ENCODE data around the gene TIMM23.
"Not testable (repeated sequence)": the region's sequence is repeated elsewhere in the genome, so short reads cannot be mapped to it uniquely, and the experiment has no call there.

TIMM23 gene

GRCh38 chr10:45972106-45972812, at the start of gene TIMM23:
Gene TIMM23, plus strand, starts transcription at chr10:45972489. Its CDS starts 136 bp downstream, at chr10:45972625.
- H3K27ac ChIP-seq, result peak within 1 kb of the TSS; percentile 70
- TF ChIP-seq ZFX (IDR thresholded peaks at IDR 0.05), result peak; percentile 31; the same call in 1 of the 2 replicates

- H3K27ac ChIP-seq, result not testable (repeated sequence)
Observed at GRCh38 chr10:45926790-45927189, 45.5 kb upstream of the TIMM23 start.

GRCh38 chr10:45931305-45931704, 41.0 kb upstream of the TIMM23 start:
- H3K27ac ChIP-seq, result not testable (repeated sequence)

GRCh38 chr10:45934788-45935187, 37.5 kb upstream of the TIMM23 start:
- H3K27ac ChIP-seq, result not testable (repeated sequence)

- not testable (repeated sequence) for H3K27ac ChIP-seq
Observed at GRCh38 chr10:45939176-45939697, 33.1 kb upstream of the TIMM23 start.

DNA sequence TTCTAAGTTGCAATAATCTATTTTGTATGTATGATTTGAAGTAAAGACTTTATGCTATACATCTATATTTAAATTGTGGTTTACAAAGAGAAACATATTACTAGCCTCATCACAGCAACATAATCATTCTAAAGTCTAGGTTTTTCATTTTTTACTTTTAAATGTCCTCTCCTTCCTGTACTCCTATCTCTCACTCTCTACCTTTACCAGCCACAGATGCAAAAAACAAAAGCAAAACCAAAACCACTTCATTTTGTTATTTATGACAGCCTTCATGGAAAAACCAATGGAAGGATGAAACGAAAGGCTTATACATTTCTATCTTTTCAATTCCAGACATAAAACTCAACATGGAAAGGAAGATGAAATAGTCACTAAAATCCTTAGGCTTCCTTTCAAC, 31.1 kb upstream of the TIMM23 start:
- H3K27ac ChIP-seq, result not testable (repeated sequence)

DNA sequence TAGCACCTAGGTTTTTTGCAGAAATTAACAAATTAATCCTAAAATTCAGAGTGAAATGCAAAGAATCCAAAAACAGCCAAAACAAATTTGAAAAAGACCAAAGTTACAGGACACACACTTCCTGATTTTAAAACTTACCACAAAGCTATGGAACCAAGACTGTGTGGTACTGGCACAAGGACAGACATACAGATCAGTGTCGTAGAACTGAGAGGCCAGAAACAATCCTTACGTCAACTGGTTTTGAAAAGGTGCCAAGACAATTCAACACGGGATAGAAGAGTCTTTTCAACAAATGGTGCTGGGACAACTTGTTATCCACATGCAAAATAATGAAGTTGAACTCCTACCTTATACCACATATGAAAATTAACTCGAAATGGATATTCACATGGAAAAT, 26.8 kb upstream of the TIMM23 start:
- not testable (repeated sequence) for H3K27ac ChIP-seq

GRCh38 chr10:45947363-45947762, 24.9 kb upstream of the TIMM23 start:
- TF ChIP-seq, protein P1, sequence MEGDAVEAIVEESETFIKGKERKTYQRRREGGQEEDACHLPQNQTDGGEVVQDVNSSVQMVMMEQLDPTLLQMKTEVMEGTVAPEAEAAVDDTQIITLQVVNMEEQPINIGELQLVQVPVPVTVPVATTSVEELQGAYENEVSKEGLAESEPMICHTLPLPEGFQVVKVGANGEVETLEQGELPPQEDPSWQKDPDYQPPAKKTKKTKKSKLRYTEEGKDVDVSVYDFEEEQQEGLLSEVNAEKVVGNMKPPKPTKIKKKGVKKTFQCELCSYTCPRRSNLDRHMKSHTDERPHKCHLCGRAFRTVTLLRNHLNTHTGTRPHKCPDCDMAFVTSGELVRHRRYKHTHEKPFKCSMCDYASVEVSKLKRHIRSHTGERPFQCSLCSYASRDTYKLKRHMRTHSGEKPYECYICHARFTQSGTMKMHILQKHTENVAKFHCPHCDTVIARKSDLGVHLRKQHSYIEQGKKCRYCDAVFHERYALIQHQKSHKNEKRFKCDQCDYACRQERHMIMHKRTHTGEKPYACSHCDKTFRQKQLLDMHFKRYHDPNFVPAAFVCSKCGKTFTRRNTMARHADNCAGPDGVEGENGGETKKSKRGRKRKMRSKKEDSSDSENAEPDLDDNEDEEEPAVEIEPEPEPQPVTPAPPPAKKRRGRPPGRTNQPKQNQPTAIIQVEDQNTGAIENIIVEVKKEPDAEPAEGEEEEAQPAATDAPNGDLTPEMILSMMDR (conservative IDR thresholded peaks at IDR 0.05), result peak; percentile 25
- not testable (repeated sequence) for H3K27ac ChIP-seq

GRCh38 chr10:45948801-45949200, 23.5 kb upstream of the TIMM23 start:
- not testable (repeated sequence) for H3K27ac ChIP-seq

DNA sequence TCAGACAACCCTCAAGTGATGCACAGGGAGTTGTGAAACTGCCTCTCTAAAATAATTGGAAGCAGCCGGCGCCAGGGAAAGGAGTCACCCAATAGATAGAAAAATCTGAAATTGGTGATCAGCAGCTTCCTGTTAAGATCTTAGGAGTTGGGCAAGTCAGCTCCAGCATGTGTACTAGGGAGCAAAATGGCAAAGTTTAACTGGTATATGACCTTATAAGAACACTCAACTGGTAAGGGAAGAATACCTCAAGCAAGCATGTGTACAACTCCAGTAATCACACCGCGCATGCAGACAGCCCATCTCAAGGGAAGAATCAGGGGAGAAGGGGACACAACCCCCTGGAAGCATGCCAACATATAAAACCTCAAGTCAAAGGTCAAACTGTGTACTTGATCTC, 17.9 kb upstream of the TIMM23 start:
- not testable (repeated sequence) for H3K27ac ChIP-seq

GRCh38 chr10:45956634-45957033, 15.7 kb upstream of the TIMM23 start:
- H3K27ac ChIP-seq, result not testable (repeated sequence)

DNA sequence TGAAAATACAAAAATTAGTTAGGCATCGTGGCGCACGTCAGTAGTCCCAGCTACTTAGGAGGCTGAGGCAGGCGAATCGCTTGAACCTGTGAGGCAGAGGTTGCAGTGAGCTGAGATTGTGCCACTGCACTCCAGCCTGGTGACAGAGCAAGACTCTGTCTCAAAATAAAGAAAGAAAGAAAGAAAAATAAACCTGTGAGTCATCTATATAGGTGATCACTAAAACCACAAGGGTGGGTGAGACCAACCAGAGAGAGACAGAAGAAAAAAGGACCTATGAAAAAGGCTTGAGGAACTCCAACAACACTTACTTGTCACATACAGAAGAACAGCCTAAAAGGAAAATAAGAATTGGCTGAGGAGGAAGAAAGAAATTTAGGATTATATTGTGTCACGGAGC, 14.4 kb upstream of the TIMM23 start:
- H3K27ac ChIP-seq, result not testable (repeated sequence)

DNA sequence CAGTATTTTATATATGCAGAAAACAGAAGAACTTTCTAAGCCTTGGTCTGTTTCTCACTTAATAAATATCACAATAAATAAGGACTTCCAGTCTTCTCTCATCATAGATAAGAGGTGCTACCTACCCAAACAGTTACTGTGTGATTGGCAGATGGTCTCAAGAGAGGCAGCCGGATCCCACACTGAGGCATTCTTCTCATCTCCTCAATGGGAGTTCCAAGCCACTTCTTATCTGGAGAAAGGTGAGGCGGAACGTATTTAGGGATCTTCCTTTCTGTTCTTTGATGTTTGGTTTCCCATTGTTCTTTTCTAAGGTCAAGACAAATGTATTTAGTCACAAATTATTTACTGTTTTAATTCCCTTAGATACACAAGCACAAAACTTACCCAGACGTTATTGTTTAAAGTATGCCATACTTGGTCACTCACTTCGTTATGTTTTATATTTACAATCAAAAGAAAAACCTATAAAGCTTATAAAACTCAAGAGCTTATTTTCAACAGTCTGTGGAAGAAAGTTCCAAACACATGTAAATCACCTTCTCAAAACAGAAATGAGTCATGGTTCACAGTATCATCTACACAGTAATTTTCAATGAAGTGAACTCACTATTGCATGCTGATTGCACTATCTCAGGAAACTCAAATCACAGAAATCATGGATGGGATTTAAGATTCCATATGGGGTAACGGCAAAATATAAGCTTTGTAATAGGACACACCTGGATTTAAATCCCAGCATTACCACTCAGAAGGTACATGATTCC, 9.4 kb upstream of the TIMM23 start:
- not testable (repeated sequence) for H3K27ac ChIP-seq

- not testable (repeated sequence) for H3K27ac ChIP-seq
Observed at GRCh38 chr10:45971019-45971418, 1.3 kb upstream of the TIMM23 start.

GRCh38 chr10:45971742-45972105, 565 bp upstream of the TIMM23 start:
- peak overlapping the region; percentile 70 for H3K27ac ChIP-seq
- TF ChIP-seq, protein P1 (conservative IDR thresholded peaks at IDR 0.05), result 0 out of 2 replicates have a peak, but pooled peaks have one; percentile 2

GRCh38 chr10:45972813-45973169, 502 bp downstream of the TIMM23 start:
- peak overlapping the region; percentile 70 for H3K27ac ChIP-seq

DNA sequence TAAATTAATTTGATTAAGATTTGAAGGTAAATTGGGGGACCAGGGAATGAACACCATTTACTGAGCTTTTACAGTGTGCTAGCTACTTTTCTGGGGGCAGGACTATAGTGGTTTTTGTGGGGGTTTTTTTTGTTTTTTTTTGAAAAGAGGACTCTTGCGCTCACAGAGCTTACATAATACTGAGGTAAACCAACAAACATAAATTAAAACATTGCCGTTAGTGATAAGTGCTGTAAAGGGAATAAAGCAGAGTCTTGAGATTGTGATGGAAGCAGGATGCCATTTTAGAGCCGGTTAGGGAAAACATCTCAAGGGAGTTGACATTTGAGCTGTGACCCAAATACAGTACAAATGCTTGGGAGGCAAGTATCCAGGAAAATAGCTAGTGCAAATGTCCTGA, 1.8 kb downstream of the TIMM23 start:
- H3K27ac ChIP-seq, result not testable (repeated sequence)

- not testable (repeated sequence) for H3K27ac ChIP-seq
Observed at GRCh38 chr10:45978554-45978953, 6.3 kb downstream of the TIMM23 start.

DNA sequence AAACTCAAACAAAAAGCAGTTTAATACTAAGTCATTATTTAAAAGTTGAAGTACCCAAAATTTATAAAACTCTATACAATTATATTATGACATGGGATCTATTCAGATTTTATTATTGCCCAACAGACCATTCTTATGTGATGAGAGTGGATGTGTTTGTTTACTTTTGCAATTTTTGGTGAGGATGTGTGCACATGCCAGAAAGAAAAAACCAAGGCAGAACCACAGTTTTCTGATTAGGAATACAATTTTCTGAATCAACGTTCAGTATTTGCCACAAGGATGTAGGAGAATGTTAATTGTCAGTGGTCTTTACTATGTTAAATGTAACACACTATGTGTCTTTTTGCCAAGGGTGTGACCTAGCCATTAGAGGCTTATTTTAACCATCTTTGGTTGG, 9.1 kb downstream of the TIMM23 start:
- H3K27ac ChIP-seq, result not testable (repeated sequence)

All from C4-2B (cell line).